HEK293T (cell line): ENCODE measurements around the gene GPR55.

Experiments
- CTCF ChIA-PET: fragments of 350-600 bp; formaldehyde crosslinking; extraction: SDS; loops from one replicate; lab custom pipeline; 2021; ENCODE audit warnings: antibody characterized with exemption, inconsistent platforms; lab: Yijun Ruan, JAX
- POLR2A ChIA-PET: fragments of 350-600 bp; formaldehyde crosslinking; extraction: SDS; loops from one replicate; lab custom pipeline; 2020; ENCODE audit warnings: antibody characterized with exemption, inconsistent platforms; lab: Yijun Ruan, JAX
- DNase-seq: peaks from one replicate; pipeline ENCODE4 v3.0.0; 2012; ENCODE audit warnings: mixed read lengths; ENCODE audit errors: extremely low spot score
- ARNT ChIP-seq: fragments of 450-650 bp; IDR thresholded peaks from 2 replicates; pipeline ENCODE4 v1.6.1; 2017; ENCODE audit warnings: mild to moderate bottlenecking
- BHLHE40 ChIP-seq: fragments of 450-650 bp; IDR thresholded peaks from 2 replicates; pipeline ENCODE4 v1.6.1; 2016; ENCODE audit warnings: mild to moderate bottlenecking, moderate library complexity, borderline replicate concordance
- CTBP1 ChIP-seq: fragments of 450-650 bp; IDR thresholded peaks from 2 replicates; pipeline ENCODE4 v1.6.1; 2016; ENCODE audit warnings: borderline replicate concordance
- ELF4 ChIP-seq: fragments of 450-650 bp; IDR thresholded peaks from 2 replicates; pipeline ENCODE4 v1.6.1; 2017; ENCODE audit warnings: antibody characterized with exemption
- FOXA1 ChIP-seq: fragments of 450-650 bp; IDR thresholded peaks from 2 replicates; pipeline ENCODE4 v1.6.1; 2016; ENCODE audit warnings: mild to moderate bottlenecking
- FOXK2 ChIP-seq: fragments of 450-650 bp; IDR thresholded peaks from 2 replicates; pipeline ENCODE4 v1.6.1; 2016; ENCODE audit warnings: mild to moderate bottlenecking
- HDGF ChIP-seq: fragments of 450-650 bp; IDR thresholded peaks from 2 replicates; pipeline ENCODE4 v1.6.1; 2017; ENCODE audit warnings: antibody characterized with exemption, borderline replicate concordance
- L3MBTL2 ChIP-seq: fragments of 450-650 bp; conservative IDR thresholded peaks from 2 replicates; pipeline ENCODE4 v1.6.1; 2016; ENCODE audit warnings: mild to moderate bottlenecking
- LEF1 ChIP-seq: fragments of 450-650 bp; IDR thresholded peaks from 2 replicates; pipeline ENCODE4 v1.6.1; 2017; ENCODE audit warnings: mild to moderate bottlenecking, borderline replicate concordance
- NFRKB ChIP-seq: fragments of 450-650 bp; IDR thresholded peaks from 2 replicates; pipeline ENCODE4 v1.6.1; 2016; ENCODE audit warnings: mild to moderate bottlenecking, moderate library complexity
- PKNOX1 ChIP-seq: fragments of 450-650 bp; IDR thresholded peaks from 2 replicates; pipeline ENCODE4 v1.6.1; 2016
- SP1 ChIP-seq: fragments of 450-650 bp; IDR thresholded peaks from 2 replicates; pipeline ENCODE4 v1.6.1; 2017
- SUZ12 ChIP-seq: fragments of 450-650 bp; IDR thresholded peaks from 2 replicates; pipeline ENCODE4 v1.6.1; 2016; ENCODE audit warnings: mild to moderate bottlenecking
- TARDBP ChIP-seq: fragments of 450-650 bp; IDR thresholded peaks from 2 replicates; pipeline ENCODE4 v1.6.1; 2016
- ZNF384 ChIP-seq: fragments of 450-650 bp; IDR thresholded peaks from 2 replicates; pipeline ENCODE4 v1.6.1; 2016

The GPR55 gene

GRCh38 chr2:230865766-230866755 is 59.0 kb downstream of the GPR55 start:
- DNase-seq = no peak
- CTCF ChIA-PET = interaction anchor here (0.5 kb wide), 1 partner anchor 13 kb away, joined by 3 read pairs; no protein-coding TSS in a partner anchor
- POLR2A ChIA-PET = interaction anchor here (1.3 to 1.4 kb wide), 3 partner anchors 14 to 121 kb away, joined by 3 to 4 read pairs (median 4); no protein-coding TSS in a partner anchor
- TF ChIP-seq LEF1 = no peak
- TF ChIP-seq BHLHE40 = no peak
- TF ChIP-seq ARNT = no peak
- TF ChIP-seq NFRKB = no peak
- TF ChIP-seq ZNF384 = no peak
- TF ChIP-seq FOXK2 = no peak
- no peak for TF ChIP-seq L3MBTL2
- TF ChIP-seq PKNOX1 = no peak
- TF ChIP-seq TARDBP = no peak
- no peak for TF ChIP-seq FOXA1

- CTCF ChIA-PET = interaction anchor here (1.0 kb wide), 1 partner anchor 10 kb away, joined by 3 read pairs; no protein-coding TSS in a partner anchor
- DNase-seq = no peak
- POLR2A ChIA-PET = interaction anchor here (1.0 to 1.4 kb wide), 3 partner anchors 10 to 122 kb away, joined by 3 to 4 read pairs (median 4); no protein-coding TSS in a partner anchor
- no peak for TF ChIP-seq PKNOX1
- TF ChIP-seq FOXA1 = no peak
- TF ChIP-seq SUZ12 = no peak
- no peak for TF ChIP-seq CTBP1
- TF ChIP-seq LEF1 = no peak
These were observed 59.7 kb downstream of the GPR55 start for GRCh38 chr2:230865307-230865765.

DNA sequence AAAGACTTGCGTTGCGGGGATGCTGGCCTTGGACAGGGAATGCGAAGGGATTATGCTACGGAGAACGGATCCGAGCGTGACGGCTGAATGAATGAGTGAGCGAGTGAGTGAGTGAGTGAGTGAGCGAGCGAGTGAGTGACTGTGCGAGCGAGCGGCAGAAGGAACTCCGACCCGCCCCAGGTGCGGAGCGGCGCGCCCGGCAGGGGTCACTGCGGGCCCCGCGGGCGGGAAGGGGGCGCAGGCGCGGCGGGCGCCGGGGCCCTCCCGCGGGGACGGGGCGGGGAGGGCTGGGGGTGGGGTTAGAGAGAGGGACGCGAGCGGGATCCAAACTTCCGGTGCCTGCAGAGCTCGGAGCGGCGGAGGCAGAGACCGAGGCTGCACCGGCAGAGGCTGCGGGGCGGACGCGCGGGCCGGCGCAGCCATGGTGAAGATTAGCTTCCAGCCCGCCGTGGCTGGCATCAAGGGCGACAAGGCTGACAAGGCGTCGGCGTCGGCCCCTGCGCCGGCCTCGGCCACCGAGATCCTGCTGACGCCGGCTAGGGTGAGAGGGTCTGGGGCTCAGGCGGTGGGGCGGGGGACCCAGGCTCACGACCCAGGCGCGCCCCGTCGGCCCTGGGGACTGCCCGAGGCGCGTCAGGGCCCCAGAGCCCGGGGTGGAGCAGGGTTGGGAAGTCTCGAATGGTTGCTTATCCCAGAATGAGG is 60.3 kb downstream of the GPR55 start, which contains the start of gene ITM2C:
Gene ITM2C, plus strand, starts transcription at position 338 of the 702 bp plus-strand sequence. Its CDS starts 84 bp downstream, at position 422.
- ChIA-PET CTCF (interaction anchor here (1.0 kb wide), 1 partner anchor 9 kb away, joined by 3 read pairs; no protein-coding TSS in a partner anchor), POLR2A (interaction anchor here (0.6 to 1.4 kb wide), 5 partner anchors 9 to 122 kb away, joined by 3 to 4 read pairs (median 3); no protein-coding TSS in a partner anchor)
- DNase-seq = peak; percentile 79
- TF ChIP-seq CTBP1 = no peak
- TF ChIP-seq PKNOX1 = peak; percentile 60

DNA sequence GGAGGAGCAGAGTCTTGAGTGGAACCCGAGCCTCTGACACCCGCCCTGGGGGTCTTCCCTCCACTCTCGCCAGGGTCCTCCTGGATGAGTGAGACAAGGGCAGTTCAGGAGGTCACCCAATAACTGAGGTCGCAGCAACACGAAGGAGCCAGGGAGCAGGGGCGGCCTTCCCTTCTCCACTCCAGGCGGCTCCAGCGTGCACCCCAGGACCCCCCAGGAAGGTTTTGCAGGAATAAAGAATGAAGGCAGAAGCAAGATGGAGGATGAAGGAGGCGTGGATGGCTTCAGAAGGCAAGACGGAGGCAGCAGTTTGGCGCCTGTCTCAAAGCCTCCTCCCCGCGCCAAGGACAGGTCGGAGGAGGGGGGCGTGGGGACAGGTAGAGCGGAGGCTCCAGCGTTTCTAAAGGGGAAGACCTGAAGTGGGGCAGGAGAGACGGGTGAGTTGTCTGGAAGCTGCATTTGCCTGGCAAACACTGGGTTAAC is 60.9 kb downstream of the GPR55 start:
- TF ChIP-seq CTBP1 (no peak), FOXA1 (no peak), SUZ12 (no peak), ARNT (no peak), ELF4 (no peak), LEF1 (no peak)
- no peak for DNase-seq
- CTCF ChIA-PET = interaction anchor here (1.0 kb wide), 1 partner anchor 9 kb away, joined by 3 read pairs; no protein-coding TSS in a partner anchor
- POLR2A ChIA-PET = interaction anchor here (0.6 to 1.4 kb wide), 5 partner anchors 9 to 123 kb away, joined by 3 to 4 read pairs (median 3); no protein-coding TSS in a partner anchor

- CTCF ChIA-PET = no interaction called here
- no peak for DNase-seq
- no peak for TF ChIP-seq HDGF
- no peak for TF ChIP-seq FOXA1
- TF ChIP-seq ARNT = no peak
- no peak for TF ChIP-seq PKNOX1
- TF ChIP-seq BHLHE40 = no peak
- TF ChIP-seq FOXK2 = no peak
- TF ChIP-seq ZNF384 = no peak
- no peak for TF ChIP-seq SUZ12
- no peak for TF ChIP-seq SP1
- no peak for TF ChIP-seq TARDBP
- TF ChIP-seq L3MBTL2 = no peak
- POLR2A ChIA-PET = interaction anchor here (0.9 kb wide), 1 partner anchor 27 kb away, joined by 3 read pairs; no protein-coding TSS in a partner anchor
These were observed 61.5 kb downstream of the GPR55 start for GRCh38 chr2:230863442-230864121.
